Stimulated activated naive CD4-positive, alpha-beta T cell (primary cell): ENCODE data around the gene FCER2.

Experiments used
- DNase-seq, 6 experiments: peaks; one replicate each; lab custom pipeline; 2025; lab: John Stamatoyannopoulos, UW

Gene FCER2

DNA sequence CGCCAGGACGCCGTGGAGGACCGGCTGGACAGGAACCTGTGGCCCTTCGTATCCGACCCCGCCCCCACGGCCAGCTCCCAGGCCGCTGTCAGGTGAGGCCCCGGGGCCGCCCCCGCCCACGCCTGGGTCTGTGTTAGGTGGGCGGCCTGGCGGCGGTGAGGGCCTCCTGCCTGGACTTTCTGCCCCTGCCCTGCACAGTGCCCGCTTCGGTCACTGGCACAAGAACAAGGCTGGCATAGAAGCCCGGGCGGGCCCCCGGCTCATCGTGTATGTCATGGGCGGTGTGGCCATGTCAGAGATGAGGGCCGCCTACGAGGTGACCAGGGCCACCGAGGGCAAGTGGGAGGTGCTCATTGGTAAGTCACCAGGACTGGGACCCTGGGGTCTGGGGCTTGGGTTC, 54.8 kb downstream of the FCER2 start:
- no peak for DNase-seq

DNA sequence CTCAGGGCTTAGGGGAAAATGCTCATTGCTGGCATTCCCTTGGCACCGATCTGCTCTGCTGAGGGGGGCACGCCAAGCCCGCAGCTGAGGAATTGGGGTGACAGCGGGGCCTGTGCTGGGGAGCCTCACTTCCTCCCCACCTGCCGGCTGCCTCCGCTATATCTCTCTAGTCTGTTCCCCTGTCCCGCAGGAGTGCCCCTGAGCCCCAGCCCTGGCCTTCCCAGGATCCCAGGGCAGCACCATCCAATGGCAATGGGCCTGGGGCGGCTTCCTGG, 55.6 kb downstream of the FCER2 start:
- no peak for DNase-seq

DNA sequence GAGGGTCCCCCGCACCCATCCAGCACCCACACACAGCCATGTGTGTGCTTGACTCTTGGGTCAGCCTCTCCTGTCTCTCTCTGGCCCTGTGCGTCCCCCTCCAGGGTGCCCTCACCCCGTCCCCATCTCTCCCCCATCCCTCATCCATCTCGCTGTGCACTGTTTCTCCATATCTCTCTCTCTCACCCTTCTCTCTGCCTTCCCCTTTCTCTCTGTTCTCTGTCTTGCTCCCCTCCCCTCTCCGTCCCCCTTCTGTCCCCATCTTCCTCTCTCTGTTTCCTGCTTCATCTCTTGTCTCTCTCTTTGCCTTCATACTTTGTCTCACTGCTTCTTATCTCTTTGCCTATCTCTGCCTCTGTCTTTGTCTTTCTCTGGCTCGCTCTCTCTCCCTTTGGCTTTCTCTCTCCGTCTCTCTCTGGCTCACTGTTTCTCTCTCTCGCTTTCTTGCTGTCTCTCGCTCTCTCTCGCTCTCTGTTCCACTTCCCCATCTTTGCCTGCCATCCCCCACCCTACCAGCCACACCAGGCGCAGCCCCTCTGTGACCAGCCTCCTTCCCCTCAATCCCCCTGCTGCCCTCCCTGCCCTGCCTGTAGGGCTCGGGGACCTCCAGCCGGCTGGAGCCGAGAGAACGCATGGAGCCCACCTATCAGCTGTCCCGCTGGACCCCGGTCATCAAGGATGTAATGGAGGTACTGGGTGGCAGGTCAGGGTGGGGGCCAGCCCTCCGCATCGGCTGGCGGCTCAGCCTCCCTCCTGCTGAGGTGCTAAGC, 56.1 kb downstream of the FCER2 start:
- DNase-seq: no peak

DNA sequence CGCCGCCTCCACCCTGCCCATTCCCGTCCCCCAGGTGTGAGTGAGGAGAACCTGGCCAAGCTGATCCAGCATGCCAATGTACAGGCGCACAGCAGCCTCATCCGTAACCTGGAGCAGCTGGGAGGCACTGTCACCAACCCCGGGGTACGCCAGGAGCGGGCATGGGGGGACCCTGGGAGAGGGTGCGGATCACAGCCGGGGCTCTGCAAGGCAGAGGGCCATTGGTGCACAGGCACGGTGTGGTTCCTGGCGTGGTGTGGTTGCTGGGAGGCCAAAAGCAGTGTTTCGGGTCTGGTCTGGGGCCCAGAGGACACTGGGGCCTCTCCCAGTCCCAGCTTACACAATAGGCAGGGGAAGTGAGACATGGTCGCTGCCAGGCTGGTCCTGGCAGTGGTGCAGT, 56.8 kb downstream of the FCER2 start:
- DNase-seq: no peak

DNA sequence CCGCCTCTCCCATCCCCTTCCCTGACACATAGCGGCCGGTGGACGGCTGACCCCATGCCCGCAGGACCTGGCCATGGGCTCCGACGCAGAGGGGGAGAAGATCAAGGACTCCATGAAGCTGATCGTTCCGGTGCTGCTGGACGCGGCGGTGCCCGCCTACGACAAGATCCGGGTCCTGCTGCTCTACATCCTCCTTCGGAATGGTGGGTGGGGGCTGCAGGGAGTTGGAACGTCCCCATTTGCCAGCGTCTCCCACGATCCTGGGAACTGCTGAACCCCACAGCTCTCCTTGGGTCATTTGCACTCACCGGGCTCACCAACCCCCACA, 57.4 kb downstream of the FCER2 start:
- DNase-seq: no peak

DNA sequence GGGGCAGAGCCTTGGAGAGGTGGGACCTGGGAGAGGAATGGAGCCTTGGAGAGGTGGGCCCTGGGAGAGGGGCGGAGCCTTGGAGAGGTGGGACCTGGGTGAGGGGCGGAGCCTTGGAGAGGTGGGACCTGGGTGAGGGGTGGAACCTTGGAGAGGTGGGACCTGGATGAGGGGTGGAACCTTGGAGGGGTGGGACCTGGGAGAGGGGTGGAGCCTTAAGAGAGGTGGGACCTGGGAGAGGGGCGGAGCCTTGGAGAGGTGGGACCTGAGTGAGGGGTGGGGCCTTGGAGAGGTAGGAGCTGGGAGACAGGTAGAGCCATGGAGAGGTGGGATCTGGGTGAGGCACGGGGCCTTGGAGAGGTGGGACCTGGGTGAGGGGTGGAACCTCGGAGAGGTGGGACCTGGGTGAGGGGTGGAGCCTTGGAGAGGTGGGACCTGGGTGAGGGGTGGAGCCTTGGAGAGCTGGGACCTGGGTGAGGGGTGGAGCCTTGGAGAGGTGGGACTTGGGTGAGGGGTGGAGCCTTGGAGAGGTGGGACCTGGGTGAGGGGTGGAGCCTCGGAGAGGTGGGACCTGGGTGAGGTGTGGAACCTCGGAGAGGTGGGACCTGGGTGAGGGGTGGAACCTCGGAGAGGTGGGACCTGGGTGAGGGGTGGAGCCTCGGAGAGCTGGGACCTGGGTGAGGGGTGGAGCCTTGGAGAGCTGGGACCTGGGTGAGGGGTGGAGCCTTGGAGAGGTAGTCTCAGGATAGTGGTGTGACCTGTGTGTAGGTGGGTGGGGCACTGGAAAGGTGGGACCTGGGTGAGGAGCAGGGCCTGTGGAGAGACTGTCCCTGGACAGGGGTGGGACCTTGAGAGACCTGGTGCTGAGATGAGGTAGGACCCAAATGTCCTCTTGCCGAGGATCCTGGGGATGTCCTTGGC, 58.0 kb downstream of the FCER2 start:
- peak in 2 of 6 experiments; percentile 33 to 36 for DNase-seq

DNA sequence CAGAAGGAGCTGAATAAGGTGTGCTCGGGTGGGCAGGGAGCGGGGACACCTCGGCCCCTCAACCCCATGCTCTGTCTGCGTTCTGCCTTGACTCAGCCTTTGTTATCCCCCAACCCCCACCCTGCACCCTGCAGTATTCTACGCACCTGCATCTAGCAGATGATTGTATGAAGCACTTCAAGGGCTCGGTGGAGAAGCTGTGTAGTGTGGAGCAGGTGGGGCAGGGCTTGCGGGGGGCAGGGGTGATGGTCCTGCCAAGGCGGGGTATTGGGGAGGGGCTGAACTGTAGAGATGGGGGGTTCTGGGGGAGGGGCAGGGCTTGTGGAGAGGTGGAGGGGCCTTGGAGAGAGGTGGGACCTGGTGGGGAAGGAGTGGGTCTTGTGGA, 58.9 kb downstream of the FCER2 start:
- no peak for DNase-seq

DNA sequence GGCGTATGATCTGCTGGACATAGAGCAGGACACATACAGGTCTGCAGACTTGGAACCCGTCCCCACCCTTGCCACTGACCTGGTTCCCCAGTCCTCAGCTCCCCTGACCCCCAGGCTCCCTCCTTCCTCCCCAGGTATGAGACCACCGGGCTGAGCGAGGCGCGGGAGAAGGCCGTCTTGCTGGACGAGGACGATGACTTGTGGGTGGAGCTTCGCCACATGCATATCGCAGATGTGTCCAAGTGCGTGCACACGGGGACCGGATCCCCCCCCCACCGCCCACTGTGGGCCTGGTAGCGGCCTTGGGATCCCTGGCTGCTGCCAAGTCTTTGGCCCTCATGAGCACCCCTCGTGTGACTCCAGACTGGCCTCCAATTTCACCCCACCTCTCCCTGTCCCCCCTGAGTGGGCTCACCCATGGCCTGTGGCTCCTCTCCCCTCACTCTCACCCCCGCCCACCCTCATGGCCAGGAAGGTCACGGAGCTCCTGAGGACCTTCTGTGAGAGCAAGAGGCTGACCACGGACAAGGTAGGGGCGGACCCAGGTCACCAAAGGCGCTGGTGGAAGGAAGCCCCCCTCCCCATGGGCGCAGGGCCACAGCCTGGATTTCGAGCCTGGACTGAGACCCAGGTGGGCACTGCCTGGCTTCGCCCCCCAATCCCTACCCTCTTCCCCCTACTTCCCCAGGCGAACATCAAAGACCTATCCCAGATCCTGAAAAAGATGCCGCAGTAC, 59.5 kb downstream of the FCER2 start:
- no peak for DNase-seq

DNA sequence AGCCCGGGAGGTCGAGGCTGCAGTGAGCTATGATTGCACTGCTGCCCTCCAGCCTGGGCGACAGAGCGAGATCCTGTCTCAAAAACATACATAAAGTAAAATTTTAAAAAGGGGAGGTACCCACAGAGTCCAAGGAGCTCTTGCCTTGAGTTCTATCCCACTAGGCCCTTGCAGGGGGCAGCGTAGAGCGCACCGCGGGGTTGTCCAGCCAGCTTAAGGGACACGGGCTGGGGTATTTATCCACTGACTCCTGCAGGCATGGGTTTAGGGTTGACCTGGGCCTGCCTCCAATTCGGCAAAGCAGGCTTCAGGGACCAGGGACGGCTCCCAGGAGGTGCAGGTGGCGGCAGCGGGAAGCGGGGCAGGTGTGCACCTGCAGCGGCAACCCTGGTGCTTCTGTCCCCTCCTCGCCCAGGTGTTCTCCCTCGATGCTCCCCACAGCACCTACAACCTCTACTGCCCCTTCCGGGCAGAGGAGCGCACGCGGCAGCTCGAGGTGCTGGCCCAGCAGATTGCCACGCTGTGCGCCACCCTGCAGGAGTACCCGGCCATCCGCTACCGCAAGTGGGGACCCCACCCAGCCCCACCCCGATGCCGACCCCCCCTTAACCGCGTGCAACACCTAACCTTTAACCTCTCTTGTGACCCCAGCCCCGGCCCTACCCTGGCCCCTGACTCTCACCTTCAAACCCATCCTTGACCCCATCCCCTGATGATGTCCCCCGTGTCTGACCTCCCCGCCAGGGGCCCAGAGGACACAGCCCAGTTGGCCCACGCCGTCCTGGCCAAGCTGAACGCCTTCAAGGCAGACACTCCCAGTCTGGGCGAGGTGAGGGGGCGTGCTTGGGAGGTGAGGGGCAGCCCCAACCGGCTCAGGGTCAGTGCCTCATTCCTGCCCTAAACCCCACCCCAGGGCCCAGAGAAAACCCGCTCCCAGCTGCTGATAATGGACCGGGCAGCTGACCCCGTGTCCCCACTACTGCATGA, 60.3 kb downstream of the FCER2 start:
- DNase-seq: no peak

DNA sequence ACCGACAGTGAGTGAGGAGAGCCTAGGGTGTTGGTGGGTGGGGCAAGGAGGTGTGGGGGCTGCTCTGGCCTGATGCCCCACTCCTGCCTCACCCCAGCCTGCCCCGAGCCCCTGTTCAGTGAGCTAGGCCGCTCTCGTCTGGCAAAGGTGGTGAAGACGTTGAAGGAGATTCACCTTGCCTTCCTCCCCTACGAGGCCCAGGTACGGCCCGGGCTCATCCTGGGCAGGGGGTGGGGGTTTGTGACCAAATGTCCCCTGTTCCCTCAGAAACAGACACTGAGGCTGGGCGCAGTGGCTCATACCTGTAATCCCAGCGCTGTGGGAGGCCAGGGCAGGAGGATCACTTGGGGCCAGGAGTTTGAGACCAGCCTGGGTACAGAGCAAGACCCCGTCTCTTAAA, 61.1 kb downstream of the FCER2 start:
- DNase-seq: no peak

DNA sequence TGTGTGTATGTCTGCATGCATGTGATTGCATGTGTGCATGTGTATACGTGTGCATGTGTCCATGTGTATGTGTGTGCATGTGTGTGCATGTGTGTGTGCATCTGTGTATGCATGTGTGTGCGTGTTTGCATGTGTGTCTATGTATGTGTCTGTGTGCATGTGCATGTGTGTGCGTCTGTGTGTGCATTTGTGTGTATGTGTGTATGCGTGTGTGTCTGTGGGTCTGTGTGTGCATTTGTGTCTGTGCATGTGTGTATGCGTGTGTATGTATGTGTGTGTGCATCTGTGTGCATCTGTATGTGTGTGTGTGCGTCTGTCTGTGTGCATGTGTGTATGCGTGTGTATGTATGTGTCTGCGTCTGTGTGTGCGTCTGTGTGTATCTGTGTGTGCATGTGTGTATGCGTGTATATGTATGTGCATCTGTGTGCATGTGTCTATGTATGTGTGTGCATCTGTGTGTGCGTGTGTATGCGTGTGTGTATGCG, 62.0 kb downstream of the FCER2 start:
- no peak for DNase-seq

DNA sequence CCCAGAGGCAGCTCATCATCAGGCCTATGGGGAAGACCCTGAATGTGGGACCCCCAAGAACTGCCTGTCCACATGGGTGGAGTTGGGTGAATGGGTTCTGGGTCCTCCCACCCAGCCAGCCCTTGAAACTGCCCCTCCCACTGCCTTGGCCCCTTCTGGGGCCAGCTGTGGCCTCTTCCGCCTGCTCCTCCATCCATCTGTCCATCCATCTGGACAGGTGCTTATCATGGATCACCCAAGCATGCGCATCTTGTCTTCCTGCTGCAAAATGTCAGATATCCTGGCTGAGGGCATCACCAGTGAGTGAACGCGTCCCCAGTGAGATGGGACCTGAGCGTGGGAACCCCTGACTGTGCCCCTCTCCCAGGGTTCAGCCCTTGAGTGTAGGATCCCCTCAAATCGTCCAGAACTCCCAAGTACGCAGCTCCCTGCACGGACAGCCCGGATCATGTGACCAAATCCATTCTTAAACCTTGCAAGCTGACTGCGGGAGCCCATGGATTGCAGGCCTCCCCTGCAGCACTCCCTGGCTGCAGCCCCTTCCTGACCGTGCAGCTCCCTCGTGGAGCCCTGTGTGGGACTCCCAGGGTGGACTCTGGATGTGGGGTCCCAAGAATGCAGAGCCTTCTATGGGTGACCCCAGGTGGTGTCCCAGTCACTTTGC, 63.0 kb downstream of the FCER2 start:
- no peak for DNase-seq
